GM12878 (cell line): ENCODE measurements around the gene UPF1. TPM values are rescaled to one million over a fixed set of nuclear protein-coding genes. Genes with fewer than 3 reads are reported as not detected.

ENCODE experiments used
- BMI1 ChIP-seq: fragments of 450-650 bp; IDR thresholded peaks from 2 replicates; pipeline ENCODE4 v1.6.1; 2016; ENCODE audit warnings: mild to moderate bottlenecking, moderate library complexity, borderline replicate concordance
- EED ChIP-seq: sonication (generic); IDR thresholded peaks from 2 replicates; pipeline ENCODE4 v1.6.1; 2016; ENCODE audit warnings: antibody characterized with exemption, low read depth
- EGR1 ChIP-seq, 2 experiments: IDR thresholded peaks; 1 replicate in 1 of 2; 2 replicates in 1 of 2; pipeline ENCODE4 v1.6.1; 2011 to 2012; ENCODE audit warnings: low read depth in 2 of 2, low read length in 2 of 2, borderline replicate concordance in 1 of 2, mild to moderate bottlenecking in 1 of 2, moderate library complexity in 1 of 2
- FOXM1 ChIP-seq: IDR thresholded peaks from 2 replicates; pipeline ENCODE4 v1.6.1; 2012; ENCODE audit warnings: low read depth, mild to moderate bottlenecking, inconsistent platforms, low read length, moderate library complexity
- GATAD2B ChIP-seq: fragments of 450-650 bp; conservative IDR thresholded peaks from 2 replicates; pipeline ENCODE4 v1.6.1; 2017; ENCODE audit warnings: low read depth, mild to moderate bottlenecking, moderate library complexity
- HCFC1 ChIP-seq: fragments of 150-350 bp; IDR thresholded peaks from 2 replicates; pipeline ENCODE4 v1.6.1; 2014; ENCODE audit warnings: low read length
- JUND ChIP-seq: IDR thresholded peaks from 2 replicates; pipeline ENCODE4 v1.6.1; 2012; ENCODE audit warnings: low read depth, mild to moderate bottlenecking, low read length, improper control_type of control experiment, moderate library complexity
- LARP7 ChIP-seq: fragments of 450-650 bp; IDR thresholded peaks from 2 replicates; pipeline ENCODE4 v1.6.1; 2017; ENCODE audit warnings: mild to moderate bottlenecking
- MEF2B ChIP-seq: fragments of 450-650 bp; IDR thresholded peaks from 2 replicates; pipeline ENCODE4 v1.6.1; 2018; ENCODE audit warnings: mild to moderate bottlenecking, moderate library complexity; ENCODE audit not compliant: partially characterized antibody, poor library complexity, severe bottlenecking
- MTA2 ChIP-seq: fragments of 450-650 bp; IDR thresholded peaks from 2 replicates; pipeline ENCODE4 v1.6.1; 2016; ENCODE audit warnings: low read depth, mild to moderate bottlenecking, moderate library complexity
- MXI1 ChIP-seq: fragments of 150-350 bp; IDR thresholded peaks from 2 replicates; pipeline ENCODE4 v1.6.1; 2011; ENCODE audit warnings: low read depth, mild to moderate bottlenecking, inconsistent platforms, low read length, improper control_type of control experiment
- NBN ChIP-seq: fragments of 450-650 bp; IDR thresholded peaks from 2 replicates; pipeline ENCODE4 v1.6.1; 2016
- NR2C2 ChIP-seq: IDR thresholded peaks from 2 replicates; pipeline ENCODE4 v1.6.1; 2011; ENCODE audit warnings: borderline replicate concordance, low read depth; ENCODE audit not compliant: control insufficient read depth, insufficient read length
- PAX8 ChIP-seq: fragments of 450-650 bp; IDR thresholded peaks from 2 replicates; pipeline ENCODE4 v1.6.1; 2017; ENCODE audit warnings: mild to moderate bottlenecking, moderate library complexity
- RAD21 ChIP-seq: IDR thresholded peaks from 2 replicates; pipeline ENCODE4 v1.6.1; 2011; ENCODE audit warnings: mild to moderate bottlenecking, low read depth, low read length, moderate library complexity; ENCODE audit not compliant: insufficient read depth
- RELB ChIP-seq: fragments of 450-650 bp; IDR thresholded peaks from 2 replicates; pipeline ENCODE4 v1.6.1; 2017; ENCODE audit warnings: low read depth, mild to moderate bottlenecking, moderate library complexity
- SMARCA5 ChIP-seq: fragments of 450-650 bp; IDR thresholded peaks from 2 replicates; pipeline ENCODE4 v1.6.1; 2017; ENCODE audit warnings: mild to moderate bottlenecking
- ZNF217 ChIP-seq: fragments of 450-650 bp; IDR thresholded peaks from 2 replicates; pipeline ENCODE4 v1.6.1; 2017; ENCODE audit warnings: antibody characterized with exemption, mild to moderate bottlenecking
- ZSCAN29 ChIP-seq: fragments of 450-650 bp; IDR thresholded peaks from 2 replicates; pipeline ENCODE4 v1.6.1; 2017; ENCODE audit warnings: mild to moderate bottlenecking, moderate library complexity
- polyA plus RNA-seq, 11 experiments: library from polyadenylated mRNA; depleted of rRNA in 4 of 11; unstranded in 6 of 11; stranded (reverse) in 5 of 11; fragments of >200 nt; fragmentation: Nextera tagmentation in 4 of 11; fragmentation: Illumina TruSeq in 1 of 11; extraction: Ambion mirVana in 4 of 11; extraction: Trizol in 1 of 11; gene quantifications; 1 replicate in 1 of 11; 2 replicates in 10 of 11; pipeline versions ENCODE4 v1.2.1 to v1.2.3, GENCODE V29; 2011 to 2016; ENCODE audit warnings: inconsistent platforms in 2 of 11, missing spikeins in 2 of 11, low read depth in 1 of 11
- total RNA-seq, 4 experiments: library from RNA; depleted of rRNA in 3 of 4; stranded (reverse); fragments of >200 nt in 3 of 4; fragmentation: Illumina TruSeq in 1 of 4; extraction: Trizol in 1 of 4; gene quantifications; 2 replicates each; pipeline versions ENCODE4 v1.2.1 to v1.2.3, GENCODE V29; 2013 to 2021
- TF ChIP-seq, protein P1 (sequence below): fragments of 450-650 bp; IDR thresholded peaks from 2 replicates; pipeline ENCODE4 v1.6.1; 2016; ENCODE audit warnings: mild to moderate bottlenecking
- TF ChIP-seq, protein P2 (sequence below): IDR thresholded peaks from 2 replicates; pipeline ENCODE4 v1.6.1; 2012; ENCODE audit warnings: improper control_type of control experiment, low read depth, low read length; ENCODE audit not compliant: insufficient replicate concordance
- TF ChIP-seq, protein P3 (sequence below): IDR thresholded peaks from 2 replicates; pipeline ENCODE4 v1.6.1; 2012; ENCODE audit warnings: low read depth, low read length, improper control_type of control experiment

Gene UPF1
- total and polyA plus RNA-seq, 10 of the 15 experiments (the other 5 are each of a cell fraction or from before 2014, with no cell fraction given) = 0.58 to 80.9 (median 18.7) TPM

GRCh38 chr19:18831524-18832305 lies at the start of gene UPF1 (continued):
- TF ChIP-seq HCFC1 (peak; percentile 36; the same call in 1 of the 2 replicates), ZNF217 (no peak; the same call in 1 of the 2 replicates), RAD21 (no peak), EGR1 (IDR thresholded peaks at IDR 0.05; ENCODE audit: borderline replicate concordance in 1 of 2, low read depth in 2 of 2, low read length in 2 of 2) (peak in 1 of 2 experiments; percentile 82; a peak in 1 of 3 replicates), SMARCA5 (peak; percentile 89), BMI1 (no peak), JUND (no peak), PAX8 (no peak), MTA2 (peak; percentile 68), NBN (0 out of 2 replicates have a peak, but pooled peaks have one; percentile 32), MEF2B (peak; percentile 13), MXI1 (no peak), RELB (0 out of 2 replicates have a peak, but pooled peaks have one; percentile 36), NR2C2 (no peak), ZSCAN29 (peak; percentile 59; the same call in 1 of the 2 replicates), LARP7 (peak; percentile 100), EED (no peak), GATAD2B (peak; percentile 99), FOXM1 (no peak)
- TF ChIP-seq, protein P1, sequence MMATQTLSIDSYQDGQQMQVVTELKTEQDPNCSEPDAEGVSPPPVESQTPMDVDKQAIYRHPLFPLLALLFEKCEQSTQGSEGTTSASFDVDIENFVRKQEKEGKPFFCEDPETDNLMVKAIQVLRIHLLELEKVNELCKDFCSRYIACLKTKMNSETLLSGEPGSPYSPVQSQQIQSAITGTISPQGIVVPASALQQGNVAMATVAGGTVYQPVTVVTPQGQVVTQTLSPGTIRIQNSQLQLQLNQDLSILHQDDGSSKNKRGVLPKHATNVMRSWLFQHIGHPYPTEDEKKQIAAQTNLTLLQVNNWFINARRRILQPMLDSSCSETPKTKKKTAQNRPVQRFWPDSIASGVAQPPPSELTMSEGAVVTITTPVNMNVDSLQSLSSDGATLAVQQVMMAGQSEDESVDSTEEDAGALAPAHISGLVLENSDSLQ = no peak
- TF ChIP-seq, protein P2, sequence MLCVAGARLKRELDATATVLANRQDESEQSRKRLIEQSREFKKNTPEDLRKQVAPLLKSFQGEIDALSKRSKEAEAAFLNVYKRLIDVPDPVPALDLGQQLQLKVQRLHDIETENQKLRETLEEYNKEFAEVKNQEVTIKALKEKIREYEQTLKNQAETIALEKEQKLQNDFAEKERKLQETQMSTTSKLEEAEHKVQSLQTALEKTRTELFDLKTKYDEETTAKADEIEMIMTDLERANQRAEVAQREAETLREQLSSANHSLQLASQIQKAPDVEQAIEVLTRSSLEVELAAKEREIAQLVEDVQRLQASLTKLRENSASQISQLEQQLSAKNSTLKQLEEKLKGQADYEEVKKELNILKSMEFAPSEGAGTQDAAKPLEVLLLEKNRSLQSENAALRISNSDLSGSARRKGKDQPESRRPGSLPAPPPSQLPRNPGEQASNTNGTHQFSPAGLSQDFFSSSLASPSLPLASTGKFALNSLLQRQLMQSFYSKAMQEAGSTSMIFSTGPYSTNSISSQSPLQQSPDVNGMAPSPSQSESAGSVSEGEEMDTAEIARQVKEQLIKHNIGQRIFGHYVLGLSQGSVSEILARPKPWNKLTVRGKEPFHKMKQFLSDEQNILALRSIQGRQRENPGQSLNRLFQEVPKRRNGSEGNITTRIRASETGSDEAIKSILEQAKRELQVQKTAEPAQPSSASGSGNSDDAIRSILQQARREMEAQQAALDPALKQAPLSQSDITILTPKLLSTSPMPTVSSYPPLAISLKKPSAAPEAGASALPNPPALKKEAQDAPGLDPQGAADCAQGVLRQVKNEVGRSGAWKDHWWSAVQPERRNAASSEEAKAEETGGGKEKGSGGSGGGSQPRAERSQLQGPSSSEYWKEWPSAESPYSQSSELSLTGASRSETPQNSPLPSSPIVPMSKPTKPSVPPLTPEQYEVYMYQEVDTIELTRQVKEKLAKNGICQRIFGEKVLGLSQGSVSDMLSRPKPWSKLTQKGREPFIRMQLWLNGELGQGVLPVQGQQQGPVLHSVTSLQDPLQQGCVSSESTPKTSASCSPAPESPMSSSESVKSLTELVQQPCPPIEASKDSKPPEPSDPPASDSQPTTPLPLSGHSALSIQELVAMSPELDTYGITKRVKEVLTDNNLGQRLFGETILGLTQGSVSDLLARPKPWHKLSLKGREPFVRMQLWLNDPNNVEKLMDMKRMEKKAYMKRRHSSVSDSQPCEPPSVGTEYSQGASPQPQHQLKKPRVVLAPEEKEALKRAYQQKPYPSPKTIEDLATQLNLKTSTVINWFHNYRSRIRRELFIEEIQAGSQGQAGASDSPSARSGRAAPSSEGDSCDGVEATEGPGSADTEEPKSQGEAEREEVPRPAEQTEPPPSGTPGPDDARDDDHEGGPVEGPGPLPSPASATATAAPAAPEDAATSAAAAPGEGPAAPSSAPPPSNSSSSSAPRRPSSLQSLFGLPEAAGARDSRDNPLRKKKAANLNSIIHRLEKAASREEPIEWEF = no peak
- TF ChIP-seq, protein P3, sequence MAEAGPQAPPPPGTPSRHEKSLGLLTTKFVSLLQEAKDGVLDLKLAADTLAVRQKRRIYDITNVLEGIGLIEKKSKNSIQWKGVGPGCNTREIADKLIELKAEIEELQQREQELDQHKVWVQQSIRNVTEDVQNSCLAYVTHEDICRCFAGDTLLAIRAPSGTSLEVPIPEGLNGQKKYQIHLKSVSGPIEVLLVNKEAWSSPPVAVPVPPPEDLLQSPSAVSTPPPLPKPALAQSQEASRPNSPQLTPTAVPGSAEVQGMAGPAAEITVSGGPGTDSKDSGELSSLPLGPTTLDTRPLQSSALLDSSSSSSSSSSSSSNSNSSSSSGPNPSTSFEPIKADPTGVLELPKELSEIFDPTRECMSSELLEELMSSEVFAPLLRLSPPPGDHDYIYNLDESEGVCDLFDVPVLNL = no peak
